ENCODE data around the gene PDZRN4. TPM values are rescaled to one million over a fixed set of nuclear protein-coding genes. Genes with fewer than 3 reads are reported as not detected.
A peak's percentile ranks its signal among the peaks of the same experiment; 100 is the strongest.

Gene PDZRN4
- total RNA-seq, 1 experiment from 2014 or later, result 2.4 TPM

- Histone ChIP-seq H3K27ac (ENCODE audit: low read length) (peak overlapping the region; percentile 7; the same call in 1 of the 2 replicates), H3K36me3 (ENCODE audit: insufficient read depth, low read length) (peaks cover 3% of the 10 kb centered on the region; the same call in 1 of the 2 replicates), H4K20me1 (ENCODE audit: insufficient read depth, low read depth, low read length) (no peaks in the 10 kb centered on the region), H3K4me2 (ENCODE audit: low read depth, low read length, poor library complexity, severe bottlenecking) (no peak overlapping the region), H3K4me3 (ENCODE audit: low read length) (no peak overlapping the region), H3K9me3 (ENCODE audit: low read length) (no peaks in the 10 kb centered on the region), H3K9ac (ENCODE audit: low read length) (no peak overlapping the region), H3K27me3 (ENCODE audit: low read length) (no peaks in the 10 kb centered on the region), H3K4me1 (ENCODE audit: low read length) (peaks cover 83% of the 10 kb centered on the region), H2AFZ (ENCODE audit: low read length) (peak overlapping the region; percentile 5), H3K79me2 (ENCODE audit: low read length) (no peaks in the 10 kb centered on the region), H3K9me2 (replicated peaks; ENCODE audit: insufficient read depth, low read length) (no peaks in the 10 kb centered on the region)
- no peak for DNase-seq
Observed at GRCh38 chr12:41220931-41221330, 32.8 kb downstream of the PDZRN4 start.

- Histone ChIP-seq H3K27ac (ENCODE audit: low read length) (no peak overlapping the region; the same call in 1 of the 2 replicates), H3K4me2 (ENCODE audit: low read depth, low read length, poor library complexity, severe bottlenecking) (no peak overlapping the region), H3K79me2 (ENCODE audit: low read length) (no peaks in the 10 kb centered on the region), H3K27me3 (ENCODE audit: low read length) (no peaks in the 10 kb centered on the region), H4K20me1 (ENCODE audit: insufficient read depth, low read depth, low read length) (no peaks in the 10 kb centered on the region), H3K9ac (ENCODE audit: low read length) (no peak overlapping the region), H3K36me3 (ENCODE audit: insufficient read depth, low read length) (peaks cover 3% of the 10 kb centered on the region; the same call in 1 of the 2 replicates), H2AFZ (ENCODE audit: low read length) (peak overlapping the region; percentile 24; the same call in 1 of the 2 replicates), H3K9me3 (ENCODE audit: low read length) (no peaks in the 10 kb centered on the region), H3K9me2 (replicated peaks; ENCODE audit: insufficient read depth, low read length) (no peaks in the 10 kb centered on the region), H3K4me3 (ENCODE audit: low read length) (no peak overlapping the region), H3K4me1 (ENCODE audit: low read length) (peaks cover 83% of the 10 kb centered on the region)
- no peak for DNase-seq
Observed at GRCh38 chr12:41221491-41221890, 33.4 kb downstream of the PDZRN4 start.

- Histone ChIP-seq H3K4me1 (ENCODE audit: low read length) (peaks cover 86% of the 10 kb centered on the region), H3K9ac (ENCODE audit: low read length) (peak overlapping the region; percentile 5), H3K9me3 (ENCODE audit: low read length) (no peaks in the 10 kb centered on the region), H4K20me1 (ENCODE audit: insufficient read depth, low read depth, low read length) (no peaks in the 10 kb centered on the region), H2AFZ (ENCODE audit: low read length) (peak overlapping the region; percentile 19; the same call in 1 of the 2 replicates), H3K27me3 (ENCODE audit: low read length) (no peaks in the 10 kb centered on the region), H3K79me2 (ENCODE audit: low read length) (no peaks in the 10 kb centered on the region), H3K27ac (ENCODE audit: low read length) (peak overlapping the region; percentile 82), H3K4me3 (ENCODE audit: low read length) (no peak overlapping the region), H3K36me3 (ENCODE audit: insufficient read depth, low read length) (no peaks in the 10 kb centered on the region), H3K9me2 (replicated peaks; ENCODE audit: insufficient read depth, low read length) (no peaks in the 10 kb centered on the region), H3K4me2 (ENCODE audit: low read depth, low read length, poor library complexity, severe bottlenecking) (no peak overlapping the region)
- DNase-seq, result no peak
Observed at GRCh38 chr12:41223600-41223999, 35.5 kb downstream of the PDZRN4 start.

GRCh38 chr12:41224066-41224465, 35.9 kb downstream of the PDZRN4 start:
- no peak overlapping the region for H3K4me3 ChIP-seq (ENCODE audit: low read length)
- H3K27ac ChIP-seq (ENCODE audit: low read length), result peak overlapping the region; percentile 82
- H3K36me3 ChIP-seq (ENCODE audit: insufficient read depth, low read length), result no peaks in the 10 kb centered on the region
- H3K4me1 ChIP-seq (ENCODE audit: low read length), result peaks cover 86% of the 10 kb centered on the region
- peak overlapping the region; percentile 22 for H3K9ac ChIP-seq (ENCODE audit: low read length)
- 0 out of 2 replicates have a peak overlapping the region, but pooled peaks have one; percentile 19 for H2AFZ ChIP-seq (ENCODE audit: low read length)
- no peaks in the 10 kb centered on the region for H3K27me3 ChIP-seq (ENCODE audit: low read length)
- peak overlapping the region; percentile 55 for H3K4me2 ChIP-seq (ENCODE audit: low read depth, low read length, poor library complexity, severe bottlenecking)
- DNase-seq, result no peak
- no peaks in the 10 kb centered on the region for H3K79me2 ChIP-seq (ENCODE audit: low read length)
- H4K20me1 ChIP-seq (ENCODE audit: insufficient read depth, low read depth, low read length), result no peaks in the 10 kb centered on the region
- H3K9me2 ChIP-seq (replicated peaks; ENCODE audit: insufficient read depth, low read length), result no peaks in the 10 kb centered on the region
- H3K9me3 ChIP-seq (ENCODE audit: low read length), result no peaks in the 10 kb centered on the region

- peak overlapping the region; percentile 55 for H3K4me2 ChIP-seq (ENCODE audit: low read depth, low read length, poor library complexity, severe bottlenecking)
- peaks cover 82% of the 10 kb centered on the region for H3K4me1 ChIP-seq (ENCODE audit: low read length)
- 0 out of 2 replicates have a peak overlapping the region, but pooled peaks have one; percentile 2 for H2AFZ ChIP-seq (ENCODE audit: low read length)
- no peaks in the 10 kb centered on the region; the same call in 1 of the 2 replicates for H3K36me3 ChIP-seq (ENCODE audit: insufficient read depth, low read length)
- H3K4me3 ChIP-seq (ENCODE audit: low read length), result peak overlapping the region; percentile 1; the same call in 1 of the 2 replicates
- peak overlapping the region; percentile 82 for H3K27ac ChIP-seq (ENCODE audit: low read length)
- no peaks in the 10 kb centered on the region for H3K9me2 ChIP-seq (replicated peaks; ENCODE audit: insufficient read depth, low read length)
- no peaks in the 10 kb centered on the region for H3K27me3 ChIP-seq (ENCODE audit: low read length)
- no peaks in the 10 kb centered on the region for H4K20me1 ChIP-seq (ENCODE audit: insufficient read depth, low read depth, low read length)
- H3K9ac ChIP-seq (ENCODE audit: low read length), result no peak overlapping the region
- H3K79me2 ChIP-seq (ENCODE audit: low read length), result no peaks in the 10 kb centered on the region
- no peak for DNase-seq
- H3K9me3 ChIP-seq (ENCODE audit: low read length), result no peaks in the 10 kb centered on the region
Observed at GRCh38 chr12:41225179-41225578, 37.1 kb downstream of the PDZRN4 start.

- Histone ChIP-seq H3K9me3 (ENCODE audit: low read length) (no peaks in the 10 kb centered on the region), H3K79me2 (ENCODE audit: low read length) (no peaks in the 10 kb centered on the region), H3K4me3 (ENCODE audit: low read length) (no peak overlapping the region), H3K4me1 (ENCODE audit: low read length) (peaks cover 80% of the 10 kb centered on the region), H3K9ac (ENCODE audit: low read length) (no peak overlapping the region), H3K9me2 (replicated peaks; ENCODE audit: insufficient read depth, low read length) (no peaks in the 10 kb centered on the region), H4K20me1 (ENCODE audit: insufficient read depth, low read depth, low read length) (no peaks in the 10 kb centered on the region), H3K27me3 (ENCODE audit: low read length) (no peaks in the 10 kb centered on the region), H3K27ac (ENCODE audit: low read length) (peak overlapping the region; percentile 82), H3K4me2 (ENCODE audit: low read depth, low read length, poor library complexity, severe bottlenecking) (peak overlapping the region; percentile 48), H3K36me3 (ENCODE audit: insufficient read depth, low read length) (no peaks in the 10 kb centered on the region; the same call in 1 of the 2 replicates), H2AFZ (ENCODE audit: low read length) (peak overlapping the region; percentile 13; the same call in 1 of the 2 replicates)
- DNase-seq, result no peak
Observed at GRCh38 chr12:41228066-41228820, 40.1 kb downstream of the PDZRN4 start.

GRCh38 chr12:41230756-41231155, 42.6 kb downstream of the PDZRN4 start:
- Histone ChIP-seq H3K9me3 (ENCODE audit: low read length) (no peaks in the 10 kb centered on the region), H3K27me3 (ENCODE audit: low read length) (no peaks in the 10 kb centered on the region), H3K4me1 (ENCODE audit: low read length) (peaks cover 70% of the 10 kb centered on the region), H3K9me2 (replicated peaks; ENCODE audit: insufficient read depth, low read length) (no peaks in the 10 kb centered on the region), H3K4me3 (ENCODE audit: low read length) (no peak overlapping the region), H2AFZ (ENCODE audit: low read length) (peak overlapping the region; percentile 17; the same call in 1 of the 2 replicates), H3K9ac (ENCODE audit: low read length) (no peak overlapping the region), H4K20me1 (ENCODE audit: insufficient read depth, low read depth, low read length) (no peaks in the 10 kb centered on the region), H3K27ac (ENCODE audit: low read length) (peak overlapping the region; percentile 31; the same call in 1 of the 2 replicates), H3K4me2 (ENCODE audit: low read depth, low read length, poor library complexity, severe bottlenecking) (peak overlapping the region; percentile 5), H3K79me2 (ENCODE audit: low read length) (no peaks in the 10 kb centered on the region), H3K36me3 (ENCODE audit: insufficient read depth, low read length) (no peaks in the 10 kb centered on the region; the same call in 1 of the 2 replicates)
- DNase-seq, result no peak

GRCh38 chr12:41234692-41235091, 46.6 kb downstream of the PDZRN4 start:
- no peak for DNase-seq
- no peaks in the 10 kb centered on the region for H3K9me3 ChIP-seq (ENCODE audit: low read length)
- H2AFZ ChIP-seq (ENCODE audit: low read length), result peak overlapping the region; percentile 5; the same call in 1 of the 2 replicates
- H3K9me2 ChIP-seq (replicated peaks; ENCODE audit: insufficient read depth, low read length), result no peaks in the 10 kb centered on the region
- no peak overlapping the region for H3K4me3 ChIP-seq (ENCODE audit: low read length)
- H3K9ac ChIP-seq (ENCODE audit: low read length), result no peak overlapping the region
- no peaks in the 10 kb centered on the region for H3K36me3 ChIP-seq (ENCODE audit: insufficient read depth, low read length)
- no peak overlapping the region for H3K4me2 ChIP-seq (ENCODE audit: low read depth, low read length, poor library complexity, severe bottlenecking)
- H3K4me1 ChIP-seq (ENCODE audit: low read length), result peaks cover 58% of the 10 kb centered on the region
- peak overlapping the region; percentile 37 for H3K27ac ChIP-seq (ENCODE audit: low read length)
- no peaks in the 10 kb centered on the region for H3K79me2 ChIP-seq (ENCODE audit: low read length)
- H4K20me1 ChIP-seq (ENCODE audit: insufficient read depth, low read depth, low read length), result no peaks in the 10 kb centered on the region
- H3K27me3 ChIP-seq (ENCODE audit: low read length), result no peaks in the 10 kb centered on the region
